Endometrial microvascular endothelial cells (primary cell): ENCODE results near the gene TAGAP. TPM values are rescaled to one million over a fixed set of nuclear protein-coding genes. Genes with fewer than 3 reads are reported as not detected.
"Not testable (repeated sequence)": the region's sequence is repeated elsewhere in the genome, so short reads cannot be mapped to it uniquely, and the experiment has no call there.

Experiments used
- in situ Hi-C: cut with HindIII; loops from 2 replicates; pipeline ENCODE4 v1.10.0; 2017; ENCODE audit warnings: low sequenced_read_pairs, low pct_unique_long_range_greater_than_20kb; ENCODE audit errors: inconsistent ontology term
- total RNA-seq: library from RNA; depleted of rRNA; stranded (reverse); fragments of >200 nt; gene quantifications from one replicate; pipeline ENCODE4 v1.2.3, GENCODE V29; 2015; ENCODE audit errors: inconsistent ontology term

The TAGAP gene
- total RNA-seq, 1 donor from 2014 or later = not detected

DNA sequence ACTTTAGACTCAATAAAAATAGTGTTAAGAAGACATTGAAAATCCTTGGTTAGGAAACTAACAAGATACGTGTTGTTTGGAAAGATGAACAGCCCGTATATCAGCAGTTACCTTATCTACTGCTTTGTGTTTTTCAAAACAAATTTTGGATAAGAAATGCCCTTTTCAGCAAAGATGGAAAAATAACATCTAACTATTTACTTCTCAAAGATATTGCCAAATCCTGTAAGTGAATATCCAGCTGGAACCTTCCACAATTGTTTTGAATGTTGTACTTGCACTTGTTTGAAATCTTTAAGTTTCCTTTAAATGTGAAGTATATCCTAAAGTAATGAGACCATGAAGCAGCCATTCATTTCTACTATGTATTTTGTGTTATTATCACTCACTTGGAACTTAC is 14.6 kb downstream of the TAGAP start:
- in situ Hi-C loops = no loop called here

- in situ Hi-C loops = not testable (repeated sequence)
Observed at GRCh38 chr6:159025224-159025623, 19.6 kb downstream of the TAGAP start.

GRCh38 chr6:159023893-159024292 is 20.9 kb downstream of the TAGAP start:
- in situ Hi-C loops = no loop called here

GRCh38 chr6:159020011-159020410 is 24.8 kb downstream of the TAGAP start:
- in situ Hi-C loops = no loop called here

DNA sequence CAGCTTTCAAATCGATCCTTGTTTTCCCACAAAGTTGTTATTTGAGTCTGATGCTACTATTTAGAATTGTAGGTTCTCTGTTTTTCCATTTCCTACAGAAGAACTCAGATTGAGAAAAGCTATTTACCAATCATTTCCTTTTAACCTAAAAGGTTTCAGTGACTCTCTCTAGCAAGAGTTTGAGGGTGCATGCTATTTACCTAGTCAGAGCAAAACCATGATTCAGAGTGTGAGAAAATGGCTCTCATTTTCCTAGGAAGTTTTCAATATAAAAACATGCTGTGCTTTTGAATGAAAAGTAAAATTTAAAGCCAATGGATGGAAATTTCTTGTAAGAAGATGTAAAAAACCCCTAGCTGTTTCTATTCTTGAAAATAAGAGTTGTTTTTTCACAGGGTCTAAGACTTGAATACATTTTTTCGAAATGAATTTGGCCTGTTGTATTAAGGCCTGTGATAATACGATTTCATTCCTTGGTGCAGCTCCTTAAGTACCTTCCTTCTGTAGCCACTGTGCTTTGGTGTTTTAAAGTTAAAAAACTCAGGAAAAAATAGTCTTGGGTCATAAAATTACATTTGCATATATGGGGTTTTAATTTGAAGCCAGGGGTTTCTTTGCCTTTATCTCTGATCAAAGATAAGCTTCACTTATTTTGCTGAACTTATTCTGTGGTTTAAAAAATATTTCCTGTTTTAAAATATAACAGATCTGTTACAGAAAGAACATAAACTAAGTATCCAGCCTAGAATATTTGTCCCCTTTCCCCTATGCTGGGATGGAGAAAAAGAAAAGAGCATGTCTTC is 26.8 kb downstream of the TAGAP start:
- in situ Hi-C loops = no loop called here

- in situ Hi-C loops = no loop called here
Observed at GRCh38 chr6:159014406-159014805, 30.4 kb downstream of the TAGAP start.

- in situ Hi-C loops = no loop called here
Observed at GRCh38 chr6:159013229-159013628, 31.6 kb downstream of the TAGAP start.

DNA sequence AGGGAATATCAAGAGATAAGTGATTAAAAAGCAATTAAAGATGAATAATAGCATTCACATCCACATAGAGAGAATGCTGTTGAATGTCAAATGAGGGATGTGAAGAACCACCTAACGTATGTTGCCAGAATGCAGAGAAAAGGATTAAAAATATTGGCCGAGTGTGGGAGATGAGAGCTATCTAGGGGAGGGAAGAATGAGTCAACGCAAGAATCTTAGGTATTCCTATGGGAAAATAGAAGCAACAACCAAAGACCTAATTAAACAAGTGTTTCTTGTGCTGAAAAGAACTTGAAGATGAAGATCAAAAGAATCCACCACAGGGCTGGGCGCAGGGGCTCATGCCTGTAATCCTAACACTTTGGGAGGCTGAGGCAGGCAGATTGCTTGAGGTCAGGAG is 32.6 kb downstream of the TAGAP start:
- in situ Hi-C loops = no loop called here

GRCh38 chr6:159010037-159010612 is 34.7 kb downstream of the TAGAP start:
- in situ Hi-C loops = not testable (repeated sequence)

DNA sequence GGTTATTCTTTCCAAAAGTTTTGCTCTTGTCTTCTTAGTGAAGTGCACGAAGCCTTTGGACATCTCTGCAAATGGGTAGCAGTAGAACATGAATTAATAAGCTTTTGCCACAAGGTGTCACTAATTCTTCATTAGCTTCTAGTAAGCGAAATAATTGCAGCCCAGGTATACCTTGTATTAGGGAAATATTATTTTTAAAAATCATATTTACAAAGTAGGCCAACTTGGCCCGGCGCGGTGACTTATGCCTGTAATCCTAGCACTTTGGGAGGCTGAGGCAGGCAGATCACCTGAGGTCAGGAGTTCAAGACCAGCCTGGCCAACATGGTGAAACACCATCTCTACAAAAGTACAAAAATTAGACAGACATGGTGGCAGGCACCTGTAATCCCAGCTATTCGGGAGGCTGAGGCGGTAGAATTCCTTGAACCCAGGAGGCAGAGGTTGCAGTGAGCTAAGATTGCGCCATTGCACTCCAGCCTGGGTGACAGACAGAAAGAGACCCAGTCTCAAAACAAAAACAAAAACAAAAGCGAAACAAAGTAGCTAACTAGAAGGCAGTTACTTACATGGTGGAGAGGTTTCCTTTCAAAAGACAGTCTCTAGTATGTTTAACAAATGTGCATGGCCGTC is 36.0 kb downstream of the TAGAP start:
- in situ Hi-C loops = no loop called here

DNA sequence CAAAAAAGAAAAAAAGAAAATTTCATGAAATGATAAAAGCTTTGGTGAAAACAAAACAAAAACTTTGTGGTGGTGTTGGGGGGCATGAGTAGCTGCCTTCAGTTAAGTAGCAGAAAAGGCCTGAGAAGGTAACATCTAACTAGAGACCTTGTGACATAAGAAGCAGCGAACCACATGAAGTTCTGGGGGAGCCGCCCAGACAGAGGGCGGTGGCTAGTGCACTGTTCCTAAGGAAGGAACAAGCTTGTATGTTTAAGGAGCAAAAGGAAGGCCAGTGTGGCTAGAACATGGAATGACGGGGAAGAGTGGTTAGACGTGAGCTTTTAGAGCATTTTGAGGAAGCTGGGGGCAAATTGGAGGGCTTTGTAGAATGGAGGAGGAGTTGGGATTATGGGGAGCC is 37.3 kb downstream of the TAGAP start:
- in situ Hi-C loops = no loop called here

- in situ Hi-C loops = no loop called here
Observed at GRCh38 chr6:159005436-159005835, 39.4 kb downstream of the TAGAP start.

DNA sequence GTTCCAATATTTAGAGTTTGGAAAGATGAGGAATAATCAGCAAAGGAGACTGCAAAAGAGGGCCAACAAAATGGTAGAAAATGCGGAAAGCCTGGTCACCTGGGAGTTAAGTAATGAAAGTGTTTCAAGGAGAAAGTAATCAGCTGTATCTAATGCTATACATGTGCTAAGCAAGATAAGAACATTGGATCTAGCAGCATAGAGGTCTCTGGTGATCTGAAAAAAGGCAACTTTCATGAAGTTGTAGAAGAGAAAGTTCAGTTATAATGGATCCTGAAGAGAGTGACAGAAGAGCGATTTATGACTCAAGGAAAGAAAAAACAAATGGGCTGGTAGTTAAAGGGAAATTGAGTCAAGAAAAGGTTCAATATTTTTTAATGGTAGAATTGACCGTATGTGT is 40.2 kb downstream of the TAGAP start:
- in situ Hi-C loops = no loop called here

GRCh38 chr6:159002432-159003155 is 42.2 kb downstream of the TAGAP start:
- in situ Hi-C loops = no loop called here

GRCh38 chr6:158999666-159000403 is 45.0 kb downstream of the TAGAP start, which contains the start of gene RSPH3:
TSS of gene RSPH3 (minus strand) at chr6:159000202. CDS start at chr6:158999550, 652 bp downstream.
- in situ Hi-C loops = no loop called here

DNA sequence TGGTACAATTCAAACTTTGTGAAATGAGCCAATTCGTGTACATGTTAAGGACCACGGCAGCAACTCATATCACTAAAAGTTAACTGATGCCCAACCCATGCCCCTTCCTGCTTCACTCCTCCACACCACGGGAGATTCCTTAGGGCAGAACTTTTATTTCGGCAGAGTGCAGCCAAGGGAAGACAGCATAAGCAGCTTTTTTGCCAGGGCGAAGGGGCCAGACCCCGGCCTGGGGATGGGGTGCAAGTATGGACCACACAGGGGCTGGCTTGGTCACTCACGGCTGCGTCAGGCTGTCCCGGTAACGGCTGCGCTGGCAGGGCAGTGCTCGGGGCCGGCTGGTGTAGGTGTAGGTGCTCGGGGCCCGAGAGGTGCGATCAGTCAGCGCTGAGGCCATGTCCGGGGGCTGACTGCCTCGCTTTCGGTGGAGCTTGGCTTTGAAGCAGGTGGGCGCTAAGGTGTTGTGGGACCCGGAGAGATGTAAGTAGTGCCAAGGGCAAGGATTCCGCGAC is 45.6 kb downstream of the TAGAP start:
- in situ Hi-C loops = no loop called here

GRCh38 chr6:158996856-158997255 is 47.9 kb downstream of the TAGAP start:
- in situ Hi-C loops = no loop called here

DNA sequence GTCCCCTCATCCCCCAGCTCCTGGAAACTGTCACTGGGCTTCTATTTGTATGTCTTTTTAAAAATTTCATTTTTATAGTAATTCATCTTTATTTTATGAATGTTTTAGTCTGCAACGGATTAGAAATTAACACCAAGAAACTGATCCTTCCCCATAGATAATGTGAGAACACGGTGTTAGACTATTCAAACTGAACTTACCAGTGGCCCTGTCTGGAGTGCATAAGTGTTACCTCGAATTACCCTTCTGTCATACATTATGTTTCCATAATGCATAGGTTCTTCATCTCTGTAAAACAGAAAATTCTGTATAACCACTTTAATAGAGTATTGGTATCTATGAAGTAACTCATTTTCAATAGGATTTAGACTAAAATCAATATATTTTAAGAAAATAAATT is 51.2 kb downstream of the TAGAP start:
- in situ Hi-C loops = no loop called here
